ENCODE results near the gene KCNT2.

The KCNT2 gene

GRCh38 chr1:196450143-196451095, 157.8 kb downstream of the KCNT2 start:
- TF ChIP-seq TCF12 (IDR thresholded peaks at IDR 0.05; ENCODE audit: low read depth) (no peak), EGR1 (IDR thresholded peaks at IDR 0.05) (no peak), EP300 (IDR thresholded peaks at IDR 0.05; ENCODE audit: borderline replicate concordance) (no peak), MAX (IDR thresholded peaks at IDR 0.05) (no peak), REST (IDR thresholded peaks at IDR 0.05; ENCODE audit: low read depth) (no peak), CREB1 (IDR thresholded peaks at IDR 0.05; ENCODE audit: low read depth) (no peak), TEAD4 (IDR thresholded peaks at IDR 0.05) (no peak), YY1 (IDR thresholded peaks at IDR 0.05; ENCODE audit: low read depth) (no peak), NFIC (IDR thresholded peaks at IDR 0.05) (no peak), ZBTB7A (IDR thresholded peaks at IDR 0.05; ENCODE audit: low read depth) (no peak)

- TF ChIP-seq REST (IDR thresholded peaks at IDR 0.05; ENCODE audit: low read depth) (no peak), TEAD4 (IDR thresholded peaks at IDR 0.05) (no peak), NFIC (IDR thresholded peaks at IDR 0.05) (no peak), EP300 (IDR thresholded peaks at IDR 0.05; ENCODE audit: borderline replicate concordance) (no peak), EGR1 (IDR thresholded peaks at IDR 0.05) (no peak), USF1 (IDR thresholded peaks at IDR 0.05) (no peak), TAF1 (IDR thresholded peaks at IDR 0.05; ENCODE audit: low read depth) (no peak), ZBTB7A (IDR thresholded peaks at IDR 0.05; ENCODE audit: low read depth) (no peak), MAX (IDR thresholded peaks at IDR 0.05) (no peak), CREB1 (IDR thresholded peaks at IDR 0.05; ENCODE audit: low read depth) (no peak), RAD21 (IDR thresholded peaks at IDR 0.05; ENCODE audit: low read depth) (no peak), YY1 (IDR thresholded peaks at IDR 0.05; ENCODE audit: low read depth) (no peak), TCF12 (IDR thresholded peaks at IDR 0.05; ENCODE audit: low read depth) (no peak), FOXM1 (IDR thresholded peaks at IDR 0.05; ENCODE audit: borderline replicate concordance, low read depth) (no peak), CEBPB (IDR thresholded peaks at IDR 0.05) (no peak)
These were observed 158.8 kb downstream of the KCNT2 start for GRCh38 chr1:196449460-196449859.

- TF ChIP-seq USF1 (IDR thresholded peaks at IDR 0.05) (no peak), TCF12 (IDR thresholded peaks at IDR 0.05; ENCODE audit: low read depth) (no peak), NFIC (IDR thresholded peaks at IDR 0.05) (no peak), RAD21 (IDR thresholded peaks at IDR 0.05; ENCODE audit: low read depth) (no peak), EP300 (IDR thresholded peaks at IDR 0.05; ENCODE audit: borderline replicate concordance) (no peak), CREB1 (IDR thresholded peaks at IDR 0.05; ENCODE audit: low read depth) (no peak), ZBTB7A (IDR thresholded peaks at IDR 0.05; ENCODE audit: low read depth) (no peak), MAX (IDR thresholded peaks at IDR 0.05) (no peak), TAF1 (IDR thresholded peaks at IDR 0.05; ENCODE audit: low read depth) (no peak), REST (IDR thresholded peaks at IDR 0.05; ENCODE audit: low read depth) (no peak), YY1 (IDR thresholded peaks at IDR 0.05; ENCODE audit: low read depth) (no peak), CEBPB (IDR thresholded peaks at IDR 0.05) (no peak)
These were observed 162.5 kb downstream of the KCNT2 start for GRCh38 chr1:196445775-196446174.

- TF ChIP-seq CEBPB (IDR thresholded peaks at IDR 0.05) (no peak), NFIC (IDR thresholded peaks at IDR 0.05) (no peak), YY1 (IDR thresholded peaks at IDR 0.05; ENCODE audit: low read depth) (no peak), EGR1 (IDR thresholded peaks at IDR 0.05) (no peak), REST (IDR thresholded peaks at IDR 0.05; ENCODE audit: low read depth) (no peak), USF1 (IDR thresholded peaks at IDR 0.05) (no peak), FOXM1 (IDR thresholded peaks at IDR 0.05; ENCODE audit: borderline replicate concordance, low read depth) (no peak), RAD21 (IDR thresholded peaks at IDR 0.05; ENCODE audit: low read depth) (no peak), TCF12 (IDR thresholded peaks at IDR 0.05; ENCODE audit: low read depth) (no peak), MAX (IDR thresholded peaks at IDR 0.05) (no peak), CREB1 (IDR thresholded peaks at IDR 0.05; ENCODE audit: low read depth) (no peak), TEAD4 (IDR thresholded peaks at IDR 0.05) (no peak), EP300 (IDR thresholded peaks at IDR 0.05; ENCODE audit: borderline replicate concordance) (no peak), TAF1 (IDR thresholded peaks at IDR 0.05; ENCODE audit: low read depth) (no peak)
These were observed 163.6 kb downstream of the KCNT2 start for GRCh38 chr1:196444634-196445033.
